Measurements from ENCODE around the gene PLXNA4.
A peak's percentile ranks its signal among the peaks of the same experiment; 100 is the strongest.

The PLXNA4 gene

GRCh38 chr7:132381742-132382472 lies 194.4 kb downstream of the PLXNA4 start:
- peak; percentile 55 for DNase-seq

- DNase-seq: peak; percentile 29
Observed at GRCh38 chr7:132380059-132380458, 196.2 kb downstream of the PLXNA4 start.

- no peak for DNase-seq
Observed at GRCh38 chr7:132379292-132379691, 197.0 kb downstream of the PLXNA4 start.

- DNase-seq: no peak
Observed at GRCh38 chr7:132377703-132378584, 198.3 kb downstream of the PLXNA4 start.

GRCh38 chr7:132377015-132377414 lies 199.3 kb downstream of the PLXNA4 start:
- no peak for DNase-seq

GRCh38 chr7:132376361-132377013 lies 199.8 kb downstream of the PLXNA4 start:
- no peak for DNase-seq

- DNase-seq: no peak
Observed at GRCh38 chr7:132373879-132374278, 202.4 kb downstream of the PLXNA4 start.

GRCh38 chr7:132373041-132373440 lies 203.2 kb downstream of the PLXNA4 start:
- DNase-seq: no peak

GRCh38 chr7:132371948-132372347 lies 204.3 kb downstream of the PLXNA4 start:
- DNase-seq: no peak

GRCh38 chr7:132368246-132368900 lies 207.9 kb downstream of the PLXNA4 start:
- DNase-seq: no peak

- DNase-seq: no peak
Observed at GRCh38 chr7:132367795-132368194, 208.5 kb downstream of the PLXNA4 start.

- DNase-seq: no peak
Observed at GRCh38 chr7:132367004-132367403, 209.3 kb downstream of the PLXNA4 start.

GRCh38 chr7:132364226-132364625 lies 212.0 kb downstream of the PLXNA4 start:
- DNase-seq: no peak

GRCh38 chr7:132362059-132362458 lies 214.2 kb downstream of the PLXNA4 start:
- DNase-seq: no peak

GRCh38 chr7:132361146-132361545 lies 215.1 kb downstream of the PLXNA4 start:
- no peak for DNase-seq

- DNase-seq: no peak
Observed at GRCh38 chr7:132359743-132360142, 216.5 kb downstream of the PLXNA4 start.

GRCh38 chr7:132355048-132355447 lies 221.2 kb downstream of the PLXNA4 start:
- DNase-seq: no peak

GRCh38 chr7:132354527-132354926 lies 221.7 kb downstream of the PLXNA4 start:
- no peak for DNase-seq

GRCh38 chr7:132353936-132354335 lies 222.3 kb downstream of the PLXNA4 start:
- DNase-seq: no peak

- no peak for DNase-seq
Observed at GRCh38 chr7:132352800-132353199, 223.5 kb downstream of the PLXNA4 start.

GRCh38 chr7:132351954-132352499 lies 224.2 kb downstream of the PLXNA4 start:
- DNase-seq: no peak

- DNase-seq: no peak
Observed at GRCh38 chr7:132350741-132351140, 225.5 kb downstream of the PLXNA4 start.

Measured in right kidney (tissue), 1 donor.